Activated T-cell treated with anti-CD3 and anti-CD28 coated beads, Interleukin-2, amount 50 U/mL, for 4 hours (primary cell): Measurements from ENCODE around the gene DAO. TPM values are rescaled to one million over a fixed set of nuclear protein-coding genes. Genes with fewer than 3 reads are reported as not detected.

ENCODE experiments used
- ATAC-seq, 2 donors: fragments of 200-7000 bp; cut with Tn5 transposase; one replicate each; pipeline ENCODE4 v1.10.0; 2021
- DNase-seq: peaks from one replicate; pipeline ENCODE4 v3.0.0-alpha.2; 2020
- H3K27me3 Mint-ChIP-seq: one replicate; pipeline ENCODE4 v1.8.0; 2021; ENCODE audit warnings: low read depth, mixed read lengths
- H3K36me3 Mint-ChIP-seq: one replicate; pipeline ENCODE4 v1.8.0; 2022; ENCODE audit warnings: mixed read lengths; ENCODE audit not compliant: insufficient read depth
- H3K4me1 Mint-ChIP-seq: one replicate; pipeline ENCODE4 v1.8.0; 2021; ENCODE audit warnings: low read depth, mixed read lengths
- H3K4me3 Mint-ChIP-seq: one replicate; pipeline ENCODE4 v1.8.0; 2021; ENCODE audit warnings: mild to moderate bottlenecking, moderate library complexity, mixed read lengths
- H3K9me3 Mint-ChIP-seq: one replicate; pipeline ENCODE4 v1.8.0; 2021; ENCODE audit warnings: mixed read lengths
- total RNA-seq, 3 donors: library from RNA; stranded (reverse); gene quantifications; one replicate each; pipeline ENCODE4 v1.2.1, GENCODE V29; 2021

The DAO gene
- total RNA-seq, 3 donors from 2014 or later: not detected

DNA sequence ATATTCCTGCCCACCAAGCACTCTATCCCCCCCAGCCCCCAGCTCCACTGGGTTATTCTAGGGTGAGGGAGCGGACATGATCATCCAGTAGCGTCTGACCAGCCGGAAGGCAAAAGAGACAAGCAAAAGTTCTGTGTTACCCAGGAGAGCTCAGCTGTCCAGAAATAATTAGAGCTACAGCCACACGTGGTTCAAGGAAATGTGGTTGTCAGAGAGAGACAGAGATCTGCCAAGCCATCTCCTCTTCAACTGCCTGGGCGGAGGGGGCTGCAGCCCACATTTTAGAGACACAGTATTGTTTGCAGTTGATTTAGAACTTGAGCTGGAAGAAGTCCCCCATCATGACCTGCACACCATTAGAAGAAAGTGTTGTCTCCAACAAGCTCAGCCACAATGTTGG is 30.4 kb downstream of the DAO start:
- H3K9me3 Mint-ChIP-seq: no peaks in the 10 kb centered on the region
- DNase-seq: no peak
- H3K4me3 Mint-ChIP-seq: no peak overlapping the region
- ATAC-seq: no peak
- H3K36me3 Mint-ChIP-seq: no peaks in the 10 kb centered on the region
- peaks cover 15% of the 10 kb centered on the region for H3K27me3 Mint-ChIP-seq
- peaks cover 2% of the 10 kb centered on the region for H3K4me1 Mint-ChIP-seq

DNA sequence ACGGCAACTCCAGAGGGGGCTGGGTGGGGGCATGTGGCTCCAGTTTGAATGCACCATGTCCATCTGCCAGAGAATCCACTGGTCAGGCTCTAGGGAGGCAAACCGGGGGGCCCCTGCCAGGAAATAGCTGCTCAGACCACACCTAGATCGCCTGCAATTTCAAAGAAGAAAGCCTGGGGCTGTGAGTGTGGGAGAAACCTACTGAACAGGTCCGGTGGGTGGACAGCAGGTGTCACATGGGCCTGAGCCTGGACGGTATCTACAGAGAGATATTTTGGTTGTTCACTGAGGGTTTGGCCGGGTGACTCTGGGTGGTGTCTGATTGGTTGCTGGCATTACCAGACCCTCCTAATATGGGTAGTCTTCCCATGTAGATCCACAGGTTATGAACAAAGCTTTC is 32.0 kb downstream of the DAO start:
- Mint-ChIP-seq H3K27me3 (peaks cover 11% of the 10 kb centered on the region), H3K36me3 (no peaks in the 10 kb centered on the region), H3K4me3 (no peak overlapping the region), H3K4me1 (no peaks in the 10 kb centered on the region), H3K9me3 (no peaks in the 10 kb centered on the region)
- no peak for ATAC-seq
- no peak for DNase-seq

DNA sequence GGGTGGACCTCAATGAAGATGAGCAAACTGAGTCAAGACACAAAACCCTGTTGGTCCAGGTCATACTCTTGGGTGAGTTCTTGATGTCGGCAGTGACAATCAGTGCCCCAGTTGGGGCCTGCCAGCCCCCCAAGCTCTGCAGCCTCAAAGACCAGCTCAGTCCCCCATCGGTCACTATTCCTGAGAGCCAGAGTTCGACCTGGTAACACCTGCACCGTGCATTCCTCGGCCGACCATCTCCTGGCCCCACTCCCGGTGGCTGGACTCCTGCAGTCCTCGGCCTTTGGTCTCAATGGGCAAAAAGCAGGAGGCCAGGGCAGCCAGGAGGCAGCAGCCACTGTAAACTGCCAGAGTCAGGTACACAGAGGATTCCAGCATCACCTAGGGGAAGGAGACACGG is 32.5 kb downstream of the DAO start:
- H3K36me3 Mint-ChIP-seq: no peaks in the 10 kb centered on the region
- ATAC-seq (no peak), DNase-seq (no peak)
- H3K9me3 Mint-ChIP-seq: no peaks in the 10 kb centered on the region
- peaks cover 9% of the 10 kb centered on the region for H3K27me3 Mint-ChIP-seq
- no peak overlapping the region for H3K4me3 Mint-ChIP-seq
- no peaks in the 10 kb centered on the region for H3K4me1 Mint-ChIP-seq

DNA sequence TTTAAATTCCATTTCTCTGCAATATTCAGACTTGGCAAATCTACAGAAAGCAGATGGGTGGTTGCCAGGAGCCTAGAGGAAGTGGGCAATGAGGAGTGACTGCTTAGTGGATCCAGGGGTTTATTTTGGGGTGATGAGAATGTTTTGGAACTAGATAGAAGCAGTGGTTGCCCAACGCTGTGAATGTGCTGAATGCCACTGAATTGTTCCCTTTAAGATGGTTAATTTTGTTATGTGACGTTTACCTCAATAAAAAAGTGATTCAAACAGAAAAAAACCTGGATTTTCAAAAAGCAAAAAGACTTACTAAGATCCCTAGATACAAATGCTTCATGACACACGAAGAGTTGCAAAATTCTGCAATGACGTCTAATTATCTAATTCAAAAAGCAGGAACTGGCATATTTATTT is 34.2 kb downstream of the DAO start:
- Mint-ChIP-seq H3K4me1 (no peaks in the 10 kb centered on the region), H3K27me3 (peaks cover 4% of the 10 kb centered on the region), H3K9me3 (no peaks in the 10 kb centered on the region), H3K36me3 (no peaks in the 10 kb centered on the region), H3K4me3 (no peak overlapping the region)
- ATAC-seq: no peak
- no peak for DNase-seq

DNA sequence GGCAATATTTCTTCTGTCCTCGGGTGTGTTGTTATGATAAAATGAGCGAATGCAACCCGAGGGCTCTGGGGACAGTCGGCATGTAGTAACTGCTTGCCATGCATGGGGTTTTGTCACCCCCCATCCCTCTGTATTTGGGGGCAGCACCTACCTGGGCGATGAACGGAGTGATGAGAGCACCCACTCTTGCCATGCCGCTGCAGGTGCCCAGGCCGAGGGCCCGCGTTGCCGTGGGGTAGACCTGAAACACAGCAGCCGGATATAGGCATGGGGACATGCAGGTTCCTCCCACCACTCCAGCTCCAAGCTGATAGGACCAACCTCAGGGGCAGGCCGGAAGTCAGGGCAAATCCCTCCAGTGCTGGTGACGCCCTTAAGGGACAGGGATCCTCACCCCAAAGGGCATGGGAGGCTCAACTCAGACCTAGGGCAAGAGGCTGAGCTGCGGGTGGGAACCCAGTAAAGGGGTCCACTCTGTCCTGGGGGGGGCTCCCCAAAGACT is 35.8 kb downstream of the DAO start:
- Mint-ChIP-seq H3K4me3 (no peak overlapping the region), H3K27me3 (peaks cover 2% of the 10 kb centered on the region), H3K9me3 (no peaks in the 10 kb centered on the region), H3K36me3 (no peaks in the 10 kb centered on the region), H3K4me1 (no peaks in the 10 kb centered on the region)
- DNase-seq (no peak), ATAC-seq (no peak)

DNA sequence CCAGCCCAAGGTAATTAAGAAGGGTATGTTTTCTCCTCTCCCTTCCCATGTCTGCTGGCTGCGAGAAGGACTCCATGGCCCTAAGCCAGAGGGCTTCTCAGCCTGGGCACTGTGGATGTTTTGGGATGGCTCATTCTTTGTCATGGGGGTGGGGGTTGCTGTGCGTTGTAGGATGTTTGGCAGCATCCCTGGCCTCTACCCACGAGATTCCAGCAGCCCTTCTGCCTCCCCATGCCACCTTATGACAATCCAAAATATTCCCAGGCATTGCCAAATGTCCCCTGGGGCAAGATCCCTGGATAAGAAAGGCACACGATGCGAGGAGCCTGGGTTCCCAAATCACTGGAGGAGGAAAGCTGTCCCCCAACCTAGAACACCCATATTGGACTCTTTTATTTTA is 36.4 kb downstream of the DAO start:
- H3K4me1 Mint-ChIP-seq: no peaks in the 10 kb centered on the region
- H3K27me3 Mint-ChIP-seq: peaks cover 2% of the 10 kb centered on the region
- DNase-seq (no peak), ATAC-seq (no peak)
- H3K4me3 Mint-ChIP-seq: no peak overlapping the region
- no peaks in the 10 kb centered on the region for H3K9me3 Mint-ChIP-seq
- no peaks in the 10 kb centered on the region for H3K36me3 Mint-ChIP-seq

DNA sequence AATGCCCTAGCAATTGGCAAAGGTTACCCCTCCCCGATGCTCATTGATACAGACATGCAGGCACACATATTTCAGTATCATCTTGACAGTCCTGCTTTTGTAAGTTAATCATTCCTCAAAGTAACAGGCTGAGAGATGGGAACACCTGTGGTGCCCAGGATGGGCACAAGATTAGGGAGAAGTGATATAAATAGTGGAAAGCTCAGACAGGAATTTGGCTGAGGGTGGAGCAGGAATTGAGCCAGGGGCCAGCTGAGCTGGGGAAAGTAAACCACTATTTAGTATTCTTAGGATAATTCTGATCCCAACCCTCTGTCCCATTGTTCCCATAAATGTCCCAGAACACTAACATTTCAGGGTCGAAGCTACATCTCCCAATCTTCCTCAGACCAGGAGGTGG is 38.3 kb downstream of the DAO start:
- no peak for ATAC-seq
- H3K4me1 Mint-ChIP-seq: no peaks in the 10 kb centered on the region

DNA sequence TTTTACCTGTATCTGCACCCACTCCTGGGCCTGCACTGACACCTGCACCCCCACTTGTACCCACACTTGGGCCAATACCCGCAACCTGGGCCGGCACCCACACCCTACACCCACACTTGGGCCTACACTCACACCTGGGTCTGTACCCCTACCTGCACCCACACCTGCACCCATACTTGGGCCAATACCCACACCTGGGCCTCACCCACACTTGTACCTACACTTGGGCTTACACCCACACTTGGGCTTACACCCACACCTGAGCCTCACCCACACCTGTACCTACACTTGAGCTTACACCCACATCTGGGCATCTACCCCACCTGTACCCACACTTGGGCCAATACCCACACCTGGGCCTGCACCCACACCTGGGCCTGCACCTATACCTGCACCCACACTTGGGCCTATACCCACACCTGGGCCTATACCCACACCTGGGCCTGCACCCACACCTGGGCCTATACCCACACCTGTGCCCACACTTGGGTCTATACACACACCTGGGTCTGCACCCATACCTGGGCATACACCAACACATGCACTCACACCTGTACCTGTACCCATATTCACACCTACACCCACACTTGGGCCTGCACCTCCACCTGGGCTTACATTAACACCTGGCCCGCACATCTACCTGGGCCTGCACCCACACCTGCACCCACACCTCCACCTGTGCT is 39.2 kb downstream of the DAO start:
- H3K4me3 Mint-ChIP-seq: no peak overlapping the region
- H3K36me3 Mint-ChIP-seq: no peaks in the 10 kb centered on the region
- H3K27me3 Mint-ChIP-seq: peaks cover 2% of the 10 kb centered on the region
- ATAC-seq (no peak), DNase-seq (no peak)
- H3K9me3 Mint-ChIP-seq: no peaks in the 10 kb centered on the region
- H3K4me1 Mint-ChIP-seq: no peaks in the 10 kb centered on the region

More for the DNA sequence above, 38.3 kb downstream of the DAO start:
- no peak for DNase-seq
- no peaks in the 10 kb centered on the region for H3K9me3 Mint-ChIP-seq
- no peak overlapping the region for H3K4me3 Mint-ChIP-seq
- H3K36me3 Mint-ChIP-seq: no peaks in the 10 kb centered on the region
- H3K27me3 Mint-ChIP-seq: peaks cover 2% of the 10 kb centered on the region

DNA sequence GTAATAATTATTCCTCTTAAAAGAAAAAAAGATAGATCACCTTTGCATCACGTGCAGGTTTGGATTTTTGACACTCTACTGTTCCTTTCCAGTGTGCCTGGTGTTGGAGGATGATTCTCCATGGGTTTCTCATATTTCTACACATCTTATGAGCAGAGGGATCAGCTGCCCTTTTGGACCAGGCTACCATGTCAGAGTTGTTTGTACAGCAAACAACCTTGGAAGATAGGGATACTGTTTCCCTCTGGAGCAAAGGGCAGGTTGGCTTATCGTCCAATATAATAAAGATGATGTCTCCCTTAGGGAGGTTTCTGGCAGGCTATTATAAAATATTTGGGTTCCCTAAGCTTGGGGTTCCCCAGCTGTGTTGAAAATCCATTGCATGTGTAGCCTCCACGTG is 42.1 kb downstream of the DAO start:
- no peaks in the 10 kb centered on the region for H3K4me1 Mint-ChIP-seq
- ATAC-seq: no peak
- H3K4me3 Mint-ChIP-seq: no peak overlapping the region

DNA sequence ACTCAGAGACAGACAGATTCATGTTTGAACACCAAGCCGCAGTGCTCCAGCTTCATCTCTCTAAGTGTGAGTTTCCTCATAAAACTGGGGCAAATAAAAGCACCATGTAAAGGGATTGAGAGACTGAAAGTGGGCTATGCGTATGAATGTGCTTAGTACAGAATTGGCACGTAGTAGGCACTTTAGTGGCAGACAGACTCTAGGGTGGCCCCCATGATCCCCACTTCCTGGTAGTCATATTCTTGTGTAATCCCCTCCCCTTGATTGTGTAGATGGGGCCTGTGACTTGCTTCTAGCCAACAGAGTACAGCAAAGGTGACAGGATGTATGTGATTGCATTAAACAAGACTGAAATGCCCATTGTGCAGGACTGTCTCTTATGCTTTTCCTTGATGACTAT is 43.0 kb downstream of the DAO start:
- Mint-ChIP-seq H3K36me3 (no peaks in the 10 kb centered on the region), H3K4me1 (no peaks in the 10 kb centered on the region), H3K4me3 (no peak overlapping the region), H3K9me3 (no peaks in the 10 kb centered on the region), H3K27me3 (no peaks in the 10 kb centered on the region)
- no peak for ATAC-seq
- DNase-seq: no peak

More for the DNA sequence above, 42.1 kb downstream of the DAO start:
- Mint-ChIP-seq H3K36me3 (no peaks in the 10 kb centered on the region), H3K9me3 (no peaks in the 10 kb centered on the region), H3K27me3 (no peaks in the 10 kb centered on the region)
- no peak for DNase-seq

DNA sequence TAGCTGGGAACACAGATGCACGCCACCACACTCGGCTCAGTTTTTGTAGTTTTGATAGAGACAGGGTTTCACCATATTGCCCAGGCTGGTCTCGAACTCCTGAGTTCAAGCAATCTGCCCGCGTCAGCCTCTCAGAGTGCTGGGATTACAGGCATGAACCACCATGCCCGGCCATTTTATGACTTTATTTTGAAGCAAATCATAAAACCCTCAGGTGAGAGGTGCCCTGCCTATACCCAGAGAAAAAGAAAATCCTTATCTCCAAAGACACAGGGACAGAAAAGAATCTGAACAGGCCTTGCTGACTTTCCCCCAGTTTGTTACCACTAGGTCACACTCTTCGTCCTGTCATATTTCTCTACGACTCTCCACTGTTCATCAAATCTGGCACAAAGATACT is 48.8 kb downstream of the DAO start:
- no peak overlapping the region for H3K4me3 Mint-ChIP-seq
- H3K27me3 Mint-ChIP-seq: peaks cover 2% of the 10 kb centered on the region
- no peak for ATAC-seq
- no peak for DNase-seq
- no peaks in the 10 kb centered on the region for H3K9me3 Mint-ChIP-seq
- no peaks in the 10 kb centered on the region for H3K4me1 Mint-ChIP-seq
- no peaks in the 10 kb centered on the region for H3K36me3 Mint-ChIP-seq

DNA sequence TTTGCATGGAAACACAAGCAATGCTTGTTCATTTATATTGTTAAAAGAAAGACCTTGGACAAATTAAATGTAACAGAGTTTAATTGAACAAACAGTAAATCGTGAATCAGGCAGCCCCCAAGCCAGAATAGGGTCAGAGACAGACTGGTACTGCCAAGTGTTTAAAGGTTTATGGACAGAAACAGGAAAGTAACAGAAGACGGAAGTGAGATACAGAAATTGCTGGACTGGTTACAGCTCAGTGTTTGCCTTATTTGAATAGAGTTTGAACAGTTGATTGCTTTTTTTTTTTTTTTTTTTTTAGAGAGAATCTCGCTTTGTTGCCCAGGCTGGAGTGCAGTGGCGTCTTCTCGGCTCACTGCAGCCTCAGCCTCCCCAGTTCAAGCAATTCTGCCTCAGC is 50.3 kb downstream of the DAO start:
- H3K4me1 Mint-ChIP-seq: no peaks in the 10 kb centered on the region
- DNase-seq (no peak), ATAC-seq (no peak)
- peaks cover 2% of the 10 kb centered on the region for H3K27me3 Mint-ChIP-seq
- no peak overlapping the region for H3K4me3 Mint-ChIP-seq
- H3K9me3 Mint-ChIP-seq: no peaks in the 10 kb centered on the region
- no peaks in the 10 kb centered on the region for H3K36me3 Mint-ChIP-seq

DNA sequence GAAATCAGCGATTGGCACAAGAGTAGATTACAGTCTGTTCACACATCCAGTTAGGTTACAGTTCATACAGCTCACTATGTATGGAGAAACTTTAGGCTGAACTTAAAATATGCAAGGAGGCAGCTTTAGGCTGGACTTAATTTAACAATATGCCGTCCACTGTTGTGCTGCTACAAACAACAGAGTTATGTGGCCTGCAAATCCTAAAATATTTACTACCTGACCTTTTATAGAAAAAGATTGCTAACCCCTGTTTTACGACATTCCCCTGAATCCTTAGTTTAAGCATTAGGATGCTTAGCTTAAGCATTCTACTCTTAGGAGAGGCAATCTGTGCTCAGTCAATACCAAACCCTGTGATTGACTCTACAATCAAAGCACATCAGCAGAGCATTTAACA is 50.9 kb downstream of the DAO start:
- Mint-ChIP-seq H3K9me3 (no peaks in the 10 kb centered on the region), H3K4me1 (no peaks in the 10 kb centered on the region), H3K27me3 (peaks cover 2% of the 10 kb centered on the region), H3K36me3 (no peaks in the 10 kb centered on the region), H3K4me3 (no peak overlapping the region)
- ATAC-seq: no peak
- DNase-seq: no peak

DNA sequence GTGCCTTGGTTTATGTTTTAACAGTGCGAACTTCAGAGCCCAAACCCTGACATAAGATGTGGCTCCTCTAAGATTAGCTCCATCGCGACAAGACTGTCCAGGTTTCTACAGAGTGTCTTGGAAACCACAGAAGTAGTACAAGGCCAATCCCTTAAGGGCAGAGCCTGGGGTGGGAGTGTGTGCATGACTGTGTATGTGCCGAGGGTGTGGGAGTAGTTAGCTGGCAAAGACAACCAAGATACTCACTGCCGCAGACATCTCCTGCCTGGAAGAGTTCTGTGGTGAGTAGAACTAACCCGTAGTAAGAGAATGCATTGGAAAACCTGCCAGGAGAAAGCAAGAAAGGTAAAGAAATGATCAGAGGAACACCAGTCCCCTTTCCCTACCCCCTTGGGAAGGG is 54.1 kb downstream of the DAO start:
- peaks cover 7% of the 10 kb centered on the region for H3K27me3 Mint-ChIP-seq

DNA sequence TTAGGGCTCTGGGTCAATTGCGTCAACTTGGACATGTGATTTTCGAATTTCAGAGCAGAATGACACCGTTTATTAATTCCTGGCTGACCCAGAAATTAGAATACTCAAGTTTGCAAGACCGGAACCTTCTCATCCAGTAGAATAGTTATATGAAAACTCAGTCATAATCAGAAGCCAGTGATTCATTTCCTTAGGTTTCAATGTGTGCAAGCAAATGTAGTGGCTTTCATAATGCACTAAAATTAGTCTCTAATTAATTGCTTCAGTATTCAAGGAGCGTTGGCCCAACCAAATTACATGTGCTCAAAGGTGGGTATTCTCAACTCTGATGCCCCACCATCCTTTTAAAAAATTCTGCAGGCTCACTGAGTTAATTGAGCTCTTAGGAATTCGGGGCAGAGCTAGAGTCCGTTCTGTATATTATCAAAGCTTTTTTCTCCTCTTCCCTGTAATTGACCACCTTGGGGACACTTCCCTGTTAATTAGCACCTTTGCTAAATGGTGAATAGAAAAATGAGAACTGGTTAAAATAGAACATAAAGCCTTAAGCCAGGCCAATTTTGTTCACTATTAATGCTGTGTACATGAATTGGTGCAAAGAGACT is 55.4 kb downstream of the DAO start:
- H3K36me3 Mint-ChIP-seq: no peaks in the 10 kb centered on the region
- ATAC-seq: peak in 1 of 2 donors; percentile 25
- no peak for DNase-seq
- peaks cover 7% of the 10 kb centered on the region for H3K27me3 Mint-ChIP-seq
- H3K9me3 Mint-ChIP-seq: no peaks in the 10 kb centered on the region
- no peaks in the 10 kb centered on the region for H3K4me1 Mint-ChIP-seq
- no peak overlapping the region for H3K4me3 Mint-ChIP-seq

More for the DNA sequence above, 54.1 kb downstream of the DAO start:
- Mint-ChIP-seq H3K36me3 (no peaks in the 10 kb centered on the region), H3K4me3 (no peak overlapping the region), H3K9me3 (no peaks in the 10 kb centered on the region), H3K4me1 (no peaks in the 10 kb centered on the region)
- DNase-seq (no peak), ATAC-seq (no peak)
